SK-N-SH (cell line): ENCODE data around the gene TTC31. TPM values are rescaled to one million over a fixed set of nuclear protein-coding genes. Genes with fewer than 3 reads are reported as not detected.

Source experiments
- CTCF ChIA-PET: fragments of 300-600, 350-600 bp; formaldehyde crosslinking; extraction: SDS; loops from one replicate; lab custom pipeline; 2021; lab: Yijun Ruan, JAX
- POLR2A ChIA-PET: fragments of 350-600 bp; sonication (Branson Sonifier 250); formaldehyde crosslinking; extraction: SDS; loops from one replicate; lab custom pipeline; 2020; ENCODE audit warnings: antibody characterized with exemption, inconsistent platforms; lab: Yijun Ruan, JAX
- DNase-seq: peaks from one replicate; pipeline ENCODE4 v3.0.0; 2012
- H2AFZ ChIP-seq: fragments of 200-600 bp; sonication (generic); 2 replicates; pipeline ENCODE4 v1.8.1; 2016; ENCODE audit warnings: antibody characterized with exemption, mild to moderate bottlenecking, low read depth
- H3F3A ChIP-seq: fragments of 200-600 bp; sonication (generic); replicated peaks from 2 replicates; pipeline ENCODE3; 2016; ENCODE audit warnings: antibody characterized with exemption, mild to moderate bottlenecking; ENCODE audit not compliant: insufficient read depth
- H3K27ac ChIP-seq, 2 experiments: fragments of 200-500 bp in 1 of 2; fragments of 200-600 bp in 1 of 2; sonication (Bioruptor generic) in 1 of 2; sonication (generic), shearing (Covaris generic) in 1 of 2; 2 replicates each; pipeline versions ENCODE4 v1.5.1 to v1.6.1; 2014 to 2016; ENCODE audit warnings: low read depth in 2 of 2, inconsistent platforms in 1 of 2, low read length in 1 of 2, mild to moderate bottlenecking in 1 of 2, mixed read lengths in 1 of 2
- H3K27me3 ChIP-seq: fragments of 200-600 bp; sonication (generic), shearing (Covaris generic); 2 replicates; pipeline ENCODE4 v1.6.1; 2016; ENCODE audit warnings: mixed run types; ENCODE audit not compliant: insufficient read depth
- H3K36me3 ChIP-seq, 2 experiments: fragments of 200-500 bp in 1 of 2; fragments of 200-600 bp in 1 of 2; sonication (Bioruptor generic) in 1 of 2; sonication (generic) in 1 of 2; replicated peaks in 1 of 2; 2 replicates each; pipeline versions ENCODE3 to v1.5.1; 2014 to 2016; ENCODE audit warnings: low read length in 1 of 2, mild to moderate bottlenecking in 1 of 2; ENCODE audit not compliant: insufficient read depth in 2 of 2, control insufficient read depth in 1 of 2
- H3K4me1 ChIP-seq, 2 experiments: fragments of 200-500 bp in 1 of 2; fragments of 200-600 bp in 1 of 2; sonication (Bioruptor generic) in 1 of 2; sonication (generic), shearing (Covaris generic) in 1 of 2; 2 replicates each; pipeline versions ENCODE4 v1.5.1 to v1.6.1; 2014 to 2016; ENCODE audit warnings: low read depth in 1 of 2, low read length in 1 of 2, mixed run types in 1 of 2; ENCODE audit not compliant: insufficient read depth in 2 of 2, control insufficient read depth in 1 of 2
- H3K4me2 ChIP-seq: fragments of 200-600 bp; sonication (generic), shearing (Covaris generic); 2 replicates; pipeline ENCODE4 v1.6.1; 2017; ENCODE audit warnings: mixed run types
- H3K4me3 ChIP-seq, 2 experiments: fragments of 200-500 bp in 1 of 2; fragments of 200-600 bp in 1 of 2; sonication (Bioruptor generic) in 1 of 2; sonication (generic), shearing (Covaris generic) in 1 of 2; 2 replicates each; pipeline versions ENCODE4 v1.5.1 to v1.8.1; 2014 to 2016; ENCODE audit warnings: low read depth in 2 of 2, inconsistent platforms in 1 of 2, low read length in 1 of 2, mild to moderate bottlenecking in 1 of 2, mixed read lengths in 1 of 2, moderate library complexity in 1 of 2
- H3K79me2 ChIP-seq: fragments of 200-600 bp; sonication (generic); 2 replicates; pipeline ENCODE4 v1.8.1; 2017; ENCODE audit warnings: mild to moderate bottlenecking; ENCODE audit not compliant: insufficient read depth
- H3K9ac ChIP-seq: fragments of 200-600 bp; sonication (generic); 2 replicates; pipeline ENCODE4 v1.6.1; 2017; ENCODE audit warnings: mixed run types
- H3K9me2 ChIP-seq: fragments of 200-600 bp; sonication (generic); 2 replicates; pipeline ENCODE4 v1.6.1; 2017; ENCODE audit warnings: mixed run types
- H3K9me3 ChIP-seq: fragments of 200-600 bp; sonication (generic); 2 replicates; pipeline ENCODE4 v1.6.1; 2017; ENCODE audit warnings: mixed run types, mild to moderate bottlenecking, moderate library complexity
- H4K20me1 ChIP-seq: fragments of 200-600 bp; sonication (generic); 2 replicates; pipeline ENCODE4 v1.6.1; 2017; ENCODE audit warnings: mild to moderate bottlenecking, mixed run types; ENCODE audit not compliant: insufficient read depth
- CHD2 ChIP-seq: fragments of 150-350 bp; IDR thresholded peaks from 2 replicates; pipeline ENCODE4 v1.6.1; 2018; ENCODE audit warnings: low read length; ENCODE audit not compliant: partially characterized antibody
- ELF1 ChIP-seq: IDR thresholded peaks from 2 replicates; pipeline ENCODE4 v1.4.0; 2012
- EP300 ChIP-seq, 2 experiments: IDR thresholded peaks; 2 replicates each; pipeline versions ENCODE4 v1.4.0 to v1.6.1; 2012; ENCODE audit warnings: borderline replicate concordance in 1 of 2, low read depth in 1 of 2, low read length in 1 of 2
- EZH2phosphoT487 ChIP-seq: fragments of 200-600 bp; sonication (generic); IDR thresholded peaks from 2 replicates; pipeline ENCODE4 v1.6.1; 2017; ENCODE audit warnings: low read depth, mixed run types, mild to moderate bottlenecking, antibody characterized with exemption, moderate library complexity, borderline replicate concordance
- FOXJ3 ChIP-seq: sonication (generic); formaldehyde crosslinking; IDR thresholded peaks from 2 replicates; pipeline ENCODE4 v1.5.1; 2020; ENCODE audit warnings: mild to moderate bottlenecking, missing genetic modification reagents
- GABPA ChIP-seq: IDR thresholded peaks from 2 replicates; pipeline ENCODE4 v1.4.0; 2012; ENCODE audit warnings: low read depth, mild to moderate bottlenecking
- MXI1 ChIP-seq: IDR thresholded peaks from 2 replicates; pipeline ENCODE4 v1.6.1; 2012; ENCODE audit warnings: mild to moderate bottlenecking, low read depth, low read length, improper control_type of control experiment
- NRF1 ChIP-seq: IDR thresholded peaks from 2 replicates; pipeline ENCODE4 v1.6.1; 2012; ENCODE audit warnings: low read depth, mild to moderate bottlenecking, low read length
- POLR2AphosphoS5 ChIP-seq: IDR thresholded peaks from 2 replicates; pipeline ENCODE4 v1.6.1; 2012; ENCODE audit warnings: low read depth, low read length
- RFX5 ChIP-seq: IDR thresholded peaks from 2 replicates; pipeline ENCODE4 v1.6.1; 2012; ENCODE audit warnings: mild to moderate bottlenecking, improper control_type of control experiment, low read length
- SIN3A ChIP-seq: IDR thresholded peaks from 2 replicates; pipeline ENCODE4 v1.6.1; 2012; ENCODE audit warnings: low read depth, mild to moderate bottlenecking, low read length, moderate library complexity, borderline replicate concordance
- TAF1 ChIP-seq: IDR thresholded peaks from 2 replicates; pipeline ENCODE4 v1.6.1; 2012; ENCODE audit warnings: low read depth, mild to moderate bottlenecking, low read length, moderate library complexity, borderline replicate concordance
- TCF12 ChIP-seq: IDR thresholded peaks from 2 replicates; pipeline ENCODE4 v1.4.0; 2012
- USF1 ChIP-seq: IDR thresholded peaks from 2 replicates; pipeline ENCODE4 v1.4.0; 2012; ENCODE audit warnings: low read depth, borderline replicate concordance
- YY1 ChIP-seq: IDR thresholded peaks from 2 replicates; pipeline ENCODE4 v1.4.0; 2012; ENCODE audit warnings: low read depth, mild to moderate bottlenecking
- WGBS: methylation state at CpG from one replicate; pipeline ENCODE4 v1.1.6; 2017; ENCODE audit warnings: low lambda C conversion rate; 5-methylcytosine and 5-hydroxymethylcytosine counted together
- polyA plus RNA-seq, 3 experiments: library from polyadenylated mRNA; depleted of rRNA; stranded (reverse); fragments of >200 nt; gene quantifications; 2 replicates each; pipeline ENCODE4 v1.2.3, GENCODE V29; 2012
- TF ChIP-seq, protein P1 (sequence below): IDR thresholded peaks from 2 replicates; pipeline ENCODE4 v1.4.0; 2012; ENCODE audit warnings: low read depth, borderline replicate concordance
- TF ChIP-seq, protein P2 (sequence below): fragments of 150-350 bp; IDR thresholded peaks from 2 replicates; pipeline ENCODE4 v1.6.1; 2017; ENCODE audit warnings: antibody characterized with exemption, low read length, low read depth, borderline replicate concordance

The TTC31 gene
- polyA plus RNA-seq, 1 of the 3 experiments (the other 2 are of a cell fraction), result 27.9 TPM

- POLR2A ChIA-PET, result interaction anchor here (1.0 to 5.9 kb wide), 15 partner anchors 7 to 96 kb away, joined by 3 to 60 read pairs (median 5); partner anchors contain the start of genes AUP1, C2orf81, CCDC142 and HTRA2
- WGBS, result 1% methylated on average over 30 of the region's 46 CpGs
- TF ChIP-seq RFX5 (no peak), POLR2AphosphoS5 (peak; percentile 59), GABPA (0 out of 2 replicates have a peak, but pooled peaks have one; percentile 29), EP300 (IDR thresholded peaks at IDR 0.05; ENCODE audit: borderline replicate concordance in 1 of 2, low read depth in 1 of 2, low read length in 1 of 2) (no peak; a peak in 1 of 4 replicates), ELF1 (peak; percentile 21; the same call in 1 of the 2 replicates), TAF1 (0 out of 2 replicates have a peak, but pooled peaks have one; percentile 7), MXI1 (no peak; the same call in 1 of the 2 replicates), CHD2 (no peak), TCF12 (peak; percentile 33; the same call in 1 of the 2 replicates)
- TF ChIP-seq, protein P1, sequence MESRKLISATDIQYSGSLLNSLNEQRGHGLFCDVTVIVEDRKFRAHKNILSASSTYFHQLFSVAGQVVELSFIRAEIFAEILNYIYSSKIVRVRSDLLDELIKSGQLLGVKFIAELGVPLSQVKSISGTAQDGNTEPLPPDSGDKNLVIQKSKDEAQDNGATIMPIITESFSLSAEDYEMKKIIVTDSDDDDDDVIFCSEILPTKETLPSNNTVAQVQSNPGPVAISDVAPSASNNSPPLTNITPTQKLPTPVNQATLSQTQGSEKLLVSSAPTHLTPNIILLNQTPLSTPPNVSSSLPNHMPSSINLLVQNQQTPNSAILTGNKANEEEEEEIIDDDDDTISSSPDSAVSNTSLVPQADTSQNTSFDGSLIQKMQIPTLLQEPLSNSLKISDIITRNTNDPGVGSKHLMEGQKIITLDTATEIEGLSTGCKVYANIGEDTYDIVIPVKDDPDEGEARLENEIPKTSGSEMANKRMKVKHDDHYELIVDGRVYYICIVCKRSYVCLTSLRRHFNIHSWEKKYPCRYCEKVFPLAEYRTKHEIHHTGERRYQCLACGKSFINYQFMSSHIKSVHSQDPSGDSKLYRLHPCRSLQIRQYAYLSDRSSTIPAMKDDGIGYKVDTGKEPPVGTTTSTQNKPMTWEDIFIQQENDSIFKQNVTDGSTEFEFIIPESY, result 0 out of 2 replicates have a peak, but pooled peaks have one; percentile 38
Measured at GRCh38 chr2:74457549-74458131, 25.2 kb upstream of the TTC31 start.

DNA sequence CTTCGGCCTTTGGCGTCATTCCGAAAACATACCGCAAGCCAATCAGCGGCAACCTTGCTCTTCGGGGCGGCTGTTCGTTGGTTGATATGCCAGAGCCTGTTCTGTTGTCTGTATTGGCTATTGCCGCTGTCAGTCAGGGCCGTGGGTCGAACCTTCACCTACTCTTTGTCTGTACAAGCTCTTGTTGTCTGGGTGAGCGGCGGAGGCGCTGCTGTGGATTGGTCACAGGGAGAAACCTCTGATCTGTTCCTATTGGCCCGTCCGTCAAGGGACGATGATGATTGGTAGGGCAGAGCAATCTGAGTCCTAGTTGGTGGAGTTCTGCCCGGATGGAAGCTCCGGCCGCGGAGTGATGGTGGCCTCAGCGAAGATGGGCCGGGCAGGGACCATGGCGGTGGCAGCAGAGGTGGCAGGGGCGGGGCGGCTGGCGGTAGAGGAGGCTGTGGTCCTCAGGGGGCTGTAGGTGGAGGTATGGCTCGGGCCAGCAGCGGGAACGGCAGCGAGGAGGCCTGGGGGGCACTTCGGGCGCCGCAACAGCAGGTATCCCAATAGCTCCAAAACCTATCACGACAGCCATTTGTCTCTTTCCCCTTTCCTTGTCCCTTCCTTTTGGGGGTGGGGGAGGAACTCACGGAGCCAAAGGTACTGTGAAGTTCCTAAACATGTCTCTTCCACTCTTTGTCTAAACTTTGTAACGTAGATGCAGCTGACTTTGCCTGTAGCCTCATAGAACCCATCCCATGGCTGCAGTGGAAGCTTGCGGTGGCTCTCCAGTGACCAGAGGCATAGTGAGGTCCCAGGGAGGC, 24.5 kb upstream of the TTC31 start, which contains the start of gene WBP1:
TSS of gene WBP1 (plus strand) at position 307 of the 806 bp plus-strand sequence. CDS start at position 472, 165 bp downstream.
- Histone ChIP-seq H3K27me3 (no peaks in the 10 kb centered on the region), H3K4me2 (peak within 1 kb of the TSS; percentile 95), H3K9me3 (no peaks in the 10 kb centered on the region), H4K20me1 (no peaks in the 10 kb centered on the region), H3K4me1 (peaks cover 14 to 35% of the 10 kb centered on the region in 2 experiments; a peak in 3 of 4 replicates), H3F3A (peaks cover 10% of the 10 kb centered on the region), H3K36me3 (peaks cover 0 to 33% of the 10 kb centered on the region in 2 experiments), H3K9ac (peak within 1 kb of the TSS; percentile 87), H2AFZ (peak within 1 kb of the TSS; percentile 60), H3K27ac (peak within 1 kb of the TSS; percentile 69 to 99; a peak in 3 of 4 replicates), H3K9me2 (no peaks in the 10 kb centered on the region), H3K4me3 (peak within 1 kb of the TSS; percentile 73 to 98), H3K79me2 (peaks cover 33% of the 10 kb centered on the region)
- WGBS, result 2% methylated on average over 20 of the region's 38 CpGs
- DNase-seq, result peak; percentile 94
- POLR2A ChIA-PET, result interaction anchor here (1.0 to 5.9 kb wide), 15 partner anchors 8 to 96 kb away, joined by 3 to 60 read pairs (median 5); partner anchors contain the start of genes AUP1, C2orf81, CCDC142 and HTRA2
- CTCF ChIA-PET, result interaction anchor here (0.8 to 2.3 kb wide), 9 partner anchors 8 to 125 kb away, joined by 3 to 8 read pairs (median 4); partner anchors contain the start of genes CCDC142, PCGF1 and TTC31
- no peak for TF ChIP-seq EZH2phosphoT487
- no peak for TF ChIP-seq USF1
- TF ChIP-seq YY1, result peak; percentile 85
- 0 out of 2 replicates have a peak, but pooled peaks have one; percentile 15 for TF ChIP-seq SIN3A
- peak; percentile 91 for TF ChIP-seq RFX5
- TF ChIP-seq, protein P1, result peak; percentile 20; the same call in 1 of the 2 replicates
- TF ChIP-seq FOXJ3, result no peak
- TF ChIP-seq NRF1, result no peak
- no peak for TF ChIP-seq MXI1
- TF ChIP-seq, protein P2, sequence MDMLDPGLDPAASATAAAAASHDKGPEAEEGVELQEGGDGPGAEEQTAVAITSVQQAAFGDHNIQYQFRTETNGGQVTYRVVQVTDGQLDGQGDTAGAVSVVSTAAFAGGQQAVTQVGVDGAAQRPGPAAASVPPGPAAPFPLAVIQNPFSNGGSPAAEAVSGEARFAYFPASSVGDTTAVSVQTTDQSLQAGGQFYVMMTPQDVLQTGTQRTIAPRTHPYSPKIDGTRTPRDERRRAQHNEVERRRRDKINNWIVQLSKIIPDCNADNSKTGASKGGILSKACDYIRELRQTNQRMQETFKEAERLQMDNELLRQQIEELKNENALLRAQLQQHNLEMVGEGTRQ, result no peak

More at GRCh38 chr2:74457549-74458131, 25.2 kb upstream of the TTC31 start:
- Histone ChIP-seq H3F3A (peaks cover 13% of the 10 kb centered on the region), H3K4me2 (peak overlapping the region; percentile 95), H3K9me2 (no peaks in the 10 kb centered on the region), H3K27me3 (no peaks in the 10 kb centered on the region), H3K27ac (peak overlapping the region; percentile 69 to 99; a peak in 3 of 4 replicates), H3K9me3 (no peaks in the 10 kb centered on the region), H3K79me2 (peaks cover 29% of the 10 kb centered on the region), H3K9ac (peak overlapping the region; percentile 68), H3K36me3 (peaks cover 0 to 27% of the 10 kb centered on the region in 2 experiments), H4K20me1 (no peaks in the 10 kb centered on the region), H3K4me3 (peak overlapping the region; percentile 68 to 70), H2AFZ (peak overlapping the region; percentile 60), H3K4me1 (peaks cover 14 to 31% of the 10 kb centered on the region in 2 experiments; a peak in 3 of 4 replicates)
- peak; percentile 76 for DNase-seq
- CTCF ChIA-PET, result interaction anchor here (0.5 to 2.8 kb wide), 10 partner anchors 9 to 208 kb away, joined by 3 to 10 read pairs (median 4); partner anchors contain the start of genes CCDC142, PCGF1 and TTC31
